Progenitor cell of endocrine pancreas (in vitro differentiated cells): ENCODE measurements around the gene DYRK4. TPM values are rescaled to one million over a fixed set of nuclear protein-coding genes. Genes with fewer than 3 reads are reported as not detected.

Experiments used
- DNase-seq: peaks from one replicate; pipeline ENCODE4 v3.0.0; 2021; ENCODE audit warnings: low spot score; ENCODE audit not compliant: unreplicated experiment
- H3K27ac Mint-ChIP-seq: 2 replicates; pipeline ENCODE4 v1.8.0; 2021; ENCODE audit warnings: mild to moderate bottlenecking, moderate library complexity, mixed read lengths
- H3K27me3 Mint-ChIP-seq: 2 replicates; pipeline ENCODE4 v1.8.0; 2021; ENCODE audit warnings: mixed read lengths
- H3K36me3 Mint-ChIP-seq: 2 replicates; pipeline ENCODE4 v1.8.0; 2022; ENCODE audit warnings: mixed read lengths; ENCODE audit not compliant: insufficient read depth
- H3K4me1 Mint-ChIP-seq: 2 replicates; pipeline ENCODE4 v1.8.0; 2021; ENCODE audit warnings: low read depth, mixed read lengths
- H3K4me3 Mint-ChIP-seq: 2 replicates; pipeline ENCODE4 v1.8.0; 2021; ENCODE audit warnings: low read depth, mild to moderate bottlenecking, moderate library complexity, mixed read lengths
- H3K9me3 Mint-ChIP-seq: 2 replicates; pipeline ENCODE4 v1.8.0; 2021; ENCODE audit warnings: low read depth, mixed read lengths
- total RNA-seq: library from RNA; stranded (reverse); gene quantifications from 2 replicates; pipeline ENCODE4 v1.2.1, GENCODE V29; 2021
- TF ChIP-seq, protein P1 (sequence below): fragments of 200-600 bp; sonication (generic); IDR thresholded peaks from one replicate; pipeline ENCODE4 v1.5.0; 2021; ENCODE audit warnings: antibody characterized with exemption, mild to moderate bottlenecking; ENCODE audit not compliant: unreplicated experiment

DYRK4 gene
- total RNA-seq, 1 donor from 2014 or later, result 27.6 TPM

DNA sequence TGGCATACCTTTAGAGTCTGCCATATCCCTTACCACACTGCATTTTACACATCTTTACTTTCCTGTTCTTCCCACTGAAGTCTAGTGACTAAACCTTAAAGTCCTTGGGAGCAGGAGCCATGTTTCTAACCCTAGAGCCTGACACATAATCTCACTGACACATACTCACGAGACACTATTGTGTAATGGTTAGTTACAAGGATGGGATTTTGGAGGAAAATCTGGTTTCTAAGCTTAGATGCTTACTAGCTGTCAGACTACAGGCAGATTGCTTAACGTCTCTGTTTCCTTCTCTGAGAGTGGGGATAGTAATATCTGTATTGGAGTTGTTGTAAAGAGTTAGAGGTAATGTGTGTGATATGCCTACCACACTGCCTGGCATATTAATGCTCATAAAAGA lies 6.2 kb upstream of the DYRK4 start:
- H3K36me3 Mint-ChIP-seq, result peaks cover 3% of the 10 kb centered on the region

DNA sequence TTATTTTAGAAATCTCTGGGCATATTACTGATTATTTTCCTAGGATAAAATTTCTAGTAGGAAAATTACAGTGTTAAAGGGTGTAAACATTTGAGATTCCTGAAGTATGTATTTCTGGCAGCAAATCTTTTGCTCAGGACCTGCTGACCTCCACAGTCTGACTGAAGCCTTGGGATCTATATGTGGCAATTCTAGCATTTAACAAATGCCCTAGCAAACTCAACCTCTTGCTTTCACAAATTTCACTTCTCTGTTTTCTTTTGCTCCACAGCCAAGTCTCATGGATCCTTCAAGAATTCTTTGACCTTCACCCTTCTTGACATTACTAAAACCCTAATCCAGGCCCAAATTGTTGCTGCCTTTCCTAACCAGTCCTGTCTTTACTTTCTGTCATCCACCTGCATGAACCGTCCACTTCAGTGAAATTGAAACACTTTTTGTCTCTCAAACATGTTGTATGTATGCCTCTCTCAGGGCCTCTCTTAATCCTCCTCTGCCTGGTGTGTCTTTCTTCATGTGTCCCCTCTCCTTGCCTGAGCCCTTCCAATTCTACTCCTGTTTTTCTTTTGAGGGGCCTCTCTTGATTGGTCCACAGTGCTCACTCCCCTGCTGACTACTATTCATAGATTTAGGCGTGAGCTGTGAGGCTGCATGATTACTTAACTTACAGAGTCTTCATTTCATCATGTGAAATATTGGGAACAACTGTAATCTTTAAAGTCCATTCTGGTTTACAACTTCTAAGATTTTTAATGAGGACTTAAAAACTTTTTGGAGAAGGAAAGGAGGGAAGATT lies 5.1 kb upstream of the DYRK4 start:
- Mint-ChIP-seq H3K4me3 (no peak overlapping the region), H3K4me1 (peaks cover 2% of the 10 kb centered on the region), H3K9me3 (no peaks in the 10 kb centered on the region), H3K27me3 (peaks cover 3% of the 10 kb centered on the region), H3K27ac (peak overlapping the region; percentile 6), H3K36me3 (peaks cover 4% of the 10 kb centered on the region)
- TF ChIP-seq, protein P1, sequence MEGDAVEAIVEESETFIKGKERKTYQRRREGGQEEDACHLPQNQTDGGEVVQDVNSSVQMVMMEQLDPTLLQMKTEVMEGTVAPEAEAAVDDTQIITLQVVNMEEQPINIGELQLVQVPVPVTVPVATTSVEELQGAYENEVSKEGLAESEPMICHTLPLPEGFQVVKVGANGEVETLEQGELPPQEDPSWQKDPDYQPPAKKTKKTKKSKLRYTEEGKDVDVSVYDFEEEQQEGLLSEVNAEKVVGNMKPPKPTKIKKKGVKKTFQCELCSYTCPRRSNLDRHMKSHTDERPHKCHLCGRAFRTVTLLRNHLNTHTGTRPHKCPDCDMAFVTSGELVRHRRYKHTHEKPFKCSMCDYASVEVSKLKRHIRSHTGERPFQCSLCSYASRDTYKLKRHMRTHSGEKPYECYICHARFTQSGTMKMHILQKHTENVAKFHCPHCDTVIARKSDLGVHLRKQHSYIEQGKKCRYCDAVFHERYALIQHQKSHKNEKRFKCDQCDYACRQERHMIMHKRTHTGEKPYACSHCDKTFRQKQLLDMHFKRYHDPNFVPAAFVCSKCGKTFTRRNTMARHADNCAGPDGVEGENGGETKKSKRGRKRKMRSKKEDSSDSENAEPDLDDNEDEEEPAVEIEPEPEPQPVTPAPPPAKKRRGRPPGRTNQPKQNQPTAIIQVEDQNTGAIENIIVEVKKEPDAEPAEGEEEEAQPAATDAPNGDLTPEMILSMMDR, result no peak
- DNase-seq, result no peak

More for the DNA sequence above, 6.2 kb upstream of the DYRK4 start:
- no peaks in the 10 kb centered on the region for H3K9me3 Mint-ChIP-seq
- TF ChIP-seq, protein P1, result no peak
- no peaks in the 10 kb centered on the region for H3K4me1 Mint-ChIP-seq
- H3K27me3 Mint-ChIP-seq, result no peaks in the 10 kb centered on the region
- no peak overlapping the region for H3K27ac Mint-ChIP-seq
- no peak overlapping the region for H3K4me3 Mint-ChIP-seq
- DNase-seq, result no peak

DNA sequence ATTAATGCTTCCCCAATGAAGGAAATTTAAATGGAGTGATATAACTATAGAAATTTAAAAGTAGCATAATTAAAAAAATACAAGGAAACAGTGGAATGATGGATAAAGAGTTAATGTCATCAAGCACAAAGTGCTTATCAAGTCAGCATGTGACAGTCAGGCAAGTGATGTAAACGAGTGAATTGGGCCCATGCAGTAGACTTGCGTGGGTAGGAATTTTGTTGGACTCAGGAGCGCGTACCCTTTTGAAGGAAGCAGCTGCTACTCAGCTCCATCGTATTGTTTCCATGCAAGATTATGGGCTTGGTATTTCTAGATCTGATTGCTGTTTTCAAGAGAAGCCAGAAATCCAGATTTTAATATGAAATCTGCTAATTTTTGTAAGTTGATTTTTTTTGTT lies 4.4 kb upstream of the DYRK4 start:
- Mint-ChIP-seq H3K36me3 (peaks cover 4% of the 10 kb centered on the region), H3K27me3 (peaks cover 10% of the 10 kb centered on the region), H3K4me3 (no peak overlapping the region), H3K27ac (no peak overlapping the region), H3K9me3 (no peaks in the 10 kb centered on the region), H3K4me1 (peaks cover 3% of the 10 kb centered on the region)
- no peak for DNase-seq
- TF ChIP-seq, protein P1, result no peak

DNA sequence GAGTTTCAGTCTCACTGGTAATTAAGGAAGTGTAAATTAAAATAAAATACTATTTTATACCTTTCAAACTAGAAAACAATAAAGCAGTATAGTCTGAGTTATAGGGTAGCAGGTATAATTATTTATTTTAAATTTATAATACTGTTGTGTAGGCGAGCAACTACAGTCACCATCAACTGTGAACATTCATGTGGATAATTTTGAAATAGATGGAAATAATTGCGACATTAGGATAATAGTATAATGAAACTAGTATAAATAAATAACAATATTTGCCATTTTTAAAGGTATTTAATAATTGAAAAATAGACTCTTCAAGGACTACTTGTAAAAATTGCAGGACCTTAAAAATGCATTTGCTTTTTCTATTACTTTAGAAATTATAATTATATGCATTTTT lies 3.8 kb upstream of the DYRK4 start:
- H3K4me3 Mint-ChIP-seq, result no peak overlapping the region
- H3K36me3 Mint-ChIP-seq, result peaks cover 4% of the 10 kb centered on the region
- no peaks in the 10 kb centered on the region for H3K9me3 Mint-ChIP-seq

DNA sequence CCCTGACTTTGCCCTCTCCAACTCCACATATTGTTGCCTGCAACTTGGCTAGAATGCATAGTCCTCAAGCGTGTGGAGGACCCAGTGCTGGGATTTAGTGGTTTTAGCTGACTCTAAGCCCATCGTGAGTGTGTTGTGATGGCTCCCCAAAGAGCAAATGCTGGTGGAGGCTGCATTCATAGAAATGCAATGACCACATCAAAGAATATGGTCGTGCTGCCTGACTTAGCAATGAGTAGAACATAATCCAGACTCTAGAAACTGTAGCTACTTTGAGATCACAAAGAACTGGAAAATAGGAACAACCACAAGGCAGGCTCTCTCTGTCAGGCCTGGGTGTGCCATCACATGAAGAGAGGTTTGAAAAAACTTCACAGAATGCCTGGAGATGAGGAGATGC lies 1.3 kb downstream of the DYRK4 start:
- Mint-ChIP-seq H3K4me3 (no peak overlapping the region), H3K36me3 (peaks cover 1% of the 10 kb centered on the region), H3K4me1 (peaks cover 3% of the 10 kb centered on the region), H3K27me3 (peaks cover 37% of the 10 kb centered on the region), H3K9me3 (no peaks in the 10 kb centered on the region), H3K27ac (no peak overlapping the region)
- TF ChIP-seq, protein P1, result no peak
- DNase-seq, result no peak

More for the DNA sequence above, 3.8 kb upstream of the DYRK4 start:
- no peak for DNase-seq
- TF ChIP-seq, protein P1, result no peak
- H3K4me1 Mint-ChIP-seq, result peaks cover 3% of the 10 kb centered on the region
- peaks cover 16% of the 10 kb centered on the region for H3K27me3 Mint-ChIP-seq
- no peak overlapping the region for H3K27ac Mint-ChIP-seq
